GM21367 (cell line): Measurements from ENCODE around the gene BTG2.
A peak's percentile ranks its signal among the peaks of the same experiment; 100 is the strongest.
"Not testable (repeated sequence)": the region's sequence is repeated elsewhere in the genome, so short reads cannot be mapped to it uniquely, and the experiment has no call there.

Experiments
- ATAC-seq: cut with Tn5 transposase; IDR thresholded peaks from one replicate; pipeline ENCODE4 v1.9.1; 2021; ENCODE audit not compliant: unreplicated experiment

The BTG2 gene

DNA sequence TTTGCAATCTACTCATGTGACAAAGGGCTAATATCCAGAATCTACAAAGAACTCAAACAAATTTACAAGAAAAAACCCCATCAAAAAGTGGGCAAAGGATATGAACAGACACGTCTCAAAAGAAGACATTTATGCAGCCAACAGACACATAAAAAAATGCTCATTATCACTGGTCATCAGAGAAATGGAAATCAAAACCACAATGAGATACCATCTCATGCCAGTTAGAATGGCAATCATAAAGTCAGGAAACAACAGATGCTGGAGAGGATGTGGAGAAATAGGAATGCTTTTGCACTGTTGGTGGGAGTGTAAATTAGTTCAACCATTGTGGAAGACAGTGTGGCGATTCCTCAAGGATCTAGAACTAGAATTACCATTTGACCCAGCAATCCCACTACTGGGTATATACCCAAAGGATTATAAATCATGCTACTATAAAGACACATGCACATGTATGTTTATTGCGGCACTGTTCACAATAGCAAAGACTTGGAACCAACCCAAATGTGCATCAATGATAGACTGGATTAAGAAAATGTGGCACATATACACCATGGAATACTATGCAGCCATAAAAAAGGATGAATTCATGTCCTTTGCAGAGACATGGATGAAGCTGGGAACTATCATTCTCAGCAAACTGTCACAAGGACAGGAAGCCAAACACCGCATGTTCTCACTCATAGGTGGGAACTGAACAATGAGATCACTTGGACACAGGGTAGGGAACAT is 8.9 kb downstream of the BTG2 start:
- ATAC-seq = not testable (repeated sequence)

DNA sequence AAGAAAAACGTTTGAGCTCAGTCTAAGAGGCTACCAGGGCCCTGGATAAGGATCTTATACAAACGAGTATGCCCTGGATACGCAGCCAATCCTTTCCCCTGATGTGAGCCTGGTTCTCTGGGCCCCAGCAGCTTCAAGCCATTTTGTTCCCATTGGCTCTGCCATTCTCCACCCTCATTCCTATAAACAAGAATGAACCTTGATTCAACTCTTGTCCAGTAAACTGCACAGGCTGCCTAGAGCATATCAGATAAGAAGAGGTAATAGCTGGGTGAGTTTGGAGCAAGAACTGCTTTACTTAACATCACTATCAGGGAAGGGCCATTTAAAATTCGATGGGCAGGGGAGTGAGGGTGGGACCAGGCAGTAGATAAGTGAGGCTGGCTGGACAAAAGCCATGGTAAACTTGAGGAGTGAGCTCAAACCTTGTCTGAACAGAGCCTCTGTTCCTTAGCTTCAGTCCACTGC is 11.3 kb downstream of the BTG2 start:
- ATAC-seq = no peak

DNA sequence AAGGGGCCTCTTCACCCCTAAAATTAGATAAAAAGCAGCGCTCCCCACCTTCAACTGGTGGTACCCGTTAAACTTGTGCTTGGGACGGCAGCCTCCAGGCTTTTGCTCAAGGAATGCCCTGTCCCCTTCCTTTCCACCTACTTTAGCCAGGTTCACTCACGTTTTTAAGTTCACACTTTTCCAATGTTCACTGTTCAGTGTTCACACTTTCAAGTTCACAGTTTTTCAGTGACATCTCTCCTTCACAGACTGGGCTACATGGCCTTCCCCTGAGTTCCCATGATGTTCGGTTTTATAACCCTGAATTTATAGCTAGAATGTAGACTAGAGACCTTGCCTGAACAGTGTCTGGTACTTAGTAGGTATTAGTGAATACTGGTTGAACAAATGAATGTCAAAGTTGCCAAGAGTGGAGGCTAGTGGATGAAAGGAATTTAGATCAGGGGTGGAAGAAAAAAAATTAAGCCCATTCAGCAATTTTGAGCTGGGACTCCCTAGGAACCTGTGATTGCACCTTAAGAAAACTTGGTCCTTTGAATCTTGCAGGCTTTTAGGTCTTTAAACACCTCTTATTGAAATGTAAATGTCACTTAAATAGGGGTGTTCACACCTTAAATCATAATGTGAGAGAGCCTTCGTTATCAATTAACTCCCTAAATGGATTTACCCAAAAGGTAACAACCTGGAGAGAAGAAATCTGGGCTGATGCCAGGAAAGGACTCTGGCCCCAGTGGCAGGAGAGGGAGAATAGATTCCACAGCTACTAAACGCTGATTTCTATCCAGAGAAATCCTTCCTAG is 12.3 kb downstream of the BTG2 start:
- ATAC-seq = no peak

DNA sequence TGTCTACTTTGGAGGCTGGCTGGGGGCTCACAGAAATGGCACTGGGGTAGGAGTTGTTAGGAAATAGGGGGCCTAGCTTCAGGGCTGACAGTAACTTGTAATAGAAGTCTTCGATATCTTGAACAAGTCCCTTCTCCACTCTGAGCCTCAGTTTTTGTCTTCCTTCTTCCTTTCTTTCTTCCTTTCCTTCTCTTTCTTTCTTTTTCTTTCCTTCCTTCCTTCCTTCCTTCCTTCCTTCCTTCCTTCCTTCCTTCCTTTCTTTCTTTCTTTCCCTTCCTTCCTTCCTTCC is 12.9 kb downstream of the BTG2 start:
- ATAC-seq = no peak

DNA sequence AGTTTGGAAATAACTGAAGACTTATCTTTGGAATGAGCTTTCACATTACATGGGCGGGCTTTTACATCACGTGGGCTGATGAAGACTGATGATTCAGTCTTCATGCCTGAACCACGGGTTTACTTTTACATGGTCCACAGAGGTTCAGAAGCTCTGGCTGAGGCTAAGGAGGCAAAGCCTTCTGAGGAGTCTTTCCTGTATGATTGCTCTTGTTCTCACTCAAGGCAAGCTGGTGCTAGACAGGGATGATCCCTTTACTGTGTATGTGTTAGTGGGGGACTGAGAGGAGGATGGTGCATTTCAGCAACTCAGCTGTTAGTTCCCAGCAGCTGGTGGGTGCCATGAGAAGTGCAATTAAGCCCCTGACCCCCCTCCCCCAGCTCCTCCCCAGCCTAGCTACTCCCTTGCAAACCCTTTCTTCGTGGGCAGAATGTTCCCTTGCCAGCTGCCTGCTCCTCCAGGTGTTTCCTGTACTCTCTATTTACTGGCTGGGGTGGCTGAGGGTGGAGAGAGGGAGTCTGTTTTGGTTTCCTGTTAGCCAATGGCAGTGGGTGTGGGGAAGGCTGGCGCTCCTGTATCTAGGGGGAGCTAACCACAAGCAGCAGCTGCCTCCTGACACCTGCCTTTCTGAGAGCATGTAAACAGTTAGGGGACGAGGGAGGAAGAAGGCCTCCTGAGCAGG is 15.4 kb downstream of the BTG2 start:
- ATAC-seq = peak; percentile 41

DNA sequence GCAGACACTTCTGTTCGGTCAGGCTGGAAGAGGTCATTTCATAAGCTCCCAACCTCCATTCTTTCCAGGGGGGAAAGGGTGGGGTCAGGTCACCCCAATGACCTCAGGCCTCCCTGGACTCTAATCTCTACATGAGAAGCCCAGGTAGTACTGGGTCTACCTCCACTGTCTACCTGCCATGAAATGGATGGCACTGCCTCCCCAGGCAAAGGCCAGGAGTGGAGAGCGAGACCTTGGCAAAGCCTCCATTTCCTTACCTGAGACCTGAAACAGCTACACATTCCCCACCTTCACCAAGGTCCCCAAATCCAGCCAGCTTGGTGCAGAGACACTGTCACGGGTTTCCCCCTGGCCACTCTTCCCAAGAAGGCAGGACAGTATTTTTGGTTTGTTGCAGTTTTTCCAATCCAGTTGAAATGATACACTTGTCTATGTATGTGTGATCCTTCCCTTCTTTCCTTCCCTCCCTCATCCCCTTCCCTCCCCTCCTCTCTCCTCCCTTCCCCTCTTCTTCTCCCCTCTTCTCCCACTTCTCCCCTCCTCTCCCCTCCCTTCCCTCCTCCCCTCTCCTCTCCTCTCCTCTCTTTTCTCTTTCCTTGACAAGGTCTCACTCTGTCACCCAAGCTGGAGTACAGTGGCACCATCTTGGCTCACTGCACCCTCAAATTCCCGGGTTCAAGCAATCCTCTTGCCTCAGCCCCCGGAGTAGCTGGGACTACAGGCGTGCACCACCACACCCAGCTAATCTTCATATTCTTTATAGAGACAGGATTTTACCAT is 16.1 kb downstream of the BTG2 start:
- no peak for ATAC-seq

DNA sequence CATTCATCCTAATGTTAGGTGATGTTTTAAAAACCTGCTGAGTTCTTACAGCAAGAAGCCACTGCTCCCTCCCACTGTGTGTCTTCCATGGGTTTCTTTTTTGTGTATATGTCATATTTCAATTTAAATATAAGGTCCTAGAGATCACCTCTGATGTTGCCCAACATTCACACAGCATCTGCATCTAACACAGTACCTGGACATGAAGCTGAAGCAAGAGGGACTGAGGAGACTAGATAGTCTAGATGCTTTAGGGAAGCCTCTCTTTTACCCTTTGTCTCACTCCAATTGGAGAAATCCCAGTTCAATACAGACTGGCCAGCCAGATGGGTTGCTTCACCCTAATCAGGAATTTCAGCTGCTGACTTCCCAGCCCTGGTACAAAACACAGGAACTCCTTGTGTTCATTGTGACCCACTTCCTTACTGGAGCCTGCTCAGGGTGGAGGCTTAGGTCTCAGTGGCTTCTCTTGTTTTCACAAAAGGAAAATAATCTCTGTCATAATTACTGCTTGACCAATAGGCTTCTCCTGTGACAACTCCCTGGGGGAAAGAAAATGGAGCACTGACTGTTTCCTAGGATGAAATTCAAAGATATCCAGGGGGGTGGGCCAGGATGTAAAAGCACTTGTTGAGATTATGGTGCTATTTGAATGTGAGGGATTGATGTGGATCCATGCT is 17.3 kb downstream of the BTG2 start:
- no peak for ATAC-seq

DNA sequence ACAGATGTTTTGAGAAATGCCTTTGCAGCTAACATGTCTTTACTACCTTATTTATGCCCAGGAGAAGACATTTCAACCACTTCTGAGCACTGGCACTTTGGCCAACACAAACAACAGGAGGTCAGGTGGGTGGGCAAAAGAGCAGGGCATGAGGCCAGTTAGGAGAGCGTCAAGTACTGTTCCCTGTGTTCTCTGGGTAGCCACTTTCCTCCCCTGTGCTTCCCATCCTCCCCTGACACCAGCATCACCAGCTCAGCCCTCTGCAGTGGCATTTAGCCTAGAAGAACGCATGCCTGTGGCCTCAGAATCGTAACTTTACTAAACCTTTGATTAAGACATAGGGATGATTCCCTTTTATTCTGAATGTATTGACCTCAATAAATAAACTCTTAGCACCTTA is 18.3 kb downstream of the BTG2 start:
- no peak for ATAC-seq

DNA sequence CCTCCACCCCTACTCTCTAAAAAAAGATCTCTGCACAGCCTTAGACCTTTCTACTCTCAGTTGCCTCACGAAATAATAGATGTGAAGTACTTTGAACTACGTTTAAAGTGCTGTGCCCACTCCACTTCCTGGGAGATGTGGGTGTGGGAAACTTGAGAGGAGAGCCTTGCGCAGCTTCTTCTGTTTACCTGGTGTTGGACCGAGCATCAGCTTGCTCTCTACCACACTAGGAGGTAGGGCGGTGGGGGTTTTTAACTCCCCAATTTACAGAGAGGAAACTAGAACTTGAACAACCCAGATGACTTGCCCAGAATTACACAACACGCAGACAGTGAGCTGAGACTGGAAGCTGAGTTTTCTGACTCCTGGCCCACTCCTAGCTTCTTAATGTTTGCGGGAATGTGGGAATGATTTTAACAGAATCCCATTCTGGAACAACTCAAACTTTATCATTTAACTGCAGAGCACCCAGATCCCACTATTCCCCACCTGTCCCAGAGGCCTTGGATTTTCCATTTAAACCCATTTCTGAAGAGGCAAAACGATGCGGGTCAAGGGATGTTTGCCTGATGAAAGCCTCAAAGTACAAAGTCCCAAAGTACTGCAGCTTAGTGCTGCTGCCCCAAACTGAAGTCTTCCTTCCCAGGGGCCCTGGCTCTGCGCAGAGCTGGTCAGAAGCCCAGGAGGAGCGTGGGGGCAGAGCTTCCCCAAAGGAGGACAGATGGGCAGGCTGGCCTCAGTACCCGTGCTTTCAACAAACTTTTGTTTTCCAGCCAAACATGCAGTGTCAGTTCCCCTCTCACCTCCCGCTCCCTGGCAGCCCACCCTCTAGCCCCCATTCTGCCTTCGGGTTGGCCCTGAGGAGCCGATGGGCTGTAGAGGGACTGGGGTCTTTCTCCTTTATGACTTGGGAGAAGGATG is 19.0 kb downstream of the BTG2 start:
- no peak for ATAC-seq

DNA sequence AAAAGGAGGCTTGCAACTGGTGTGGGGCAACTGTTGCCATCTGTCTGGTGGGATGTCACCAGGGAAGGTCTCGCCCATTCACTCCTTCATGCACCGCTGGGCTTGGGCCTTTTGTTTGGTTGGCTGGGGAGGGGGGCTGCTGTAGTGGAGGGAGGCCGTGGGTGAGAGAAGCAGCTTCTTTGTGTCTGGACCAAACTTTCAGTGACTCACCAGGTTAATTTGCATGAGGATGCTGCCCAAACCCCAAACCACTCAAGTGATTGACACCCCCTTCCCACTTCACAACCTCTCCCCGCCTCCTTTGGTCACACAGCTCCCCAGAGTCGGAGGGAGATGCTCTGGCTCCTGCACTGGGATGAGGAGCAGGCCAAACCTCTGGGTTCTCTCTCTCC is 19.7 kb downstream of the BTG2 start:
- peak; percentile 20 for ATAC-seq

DNA sequence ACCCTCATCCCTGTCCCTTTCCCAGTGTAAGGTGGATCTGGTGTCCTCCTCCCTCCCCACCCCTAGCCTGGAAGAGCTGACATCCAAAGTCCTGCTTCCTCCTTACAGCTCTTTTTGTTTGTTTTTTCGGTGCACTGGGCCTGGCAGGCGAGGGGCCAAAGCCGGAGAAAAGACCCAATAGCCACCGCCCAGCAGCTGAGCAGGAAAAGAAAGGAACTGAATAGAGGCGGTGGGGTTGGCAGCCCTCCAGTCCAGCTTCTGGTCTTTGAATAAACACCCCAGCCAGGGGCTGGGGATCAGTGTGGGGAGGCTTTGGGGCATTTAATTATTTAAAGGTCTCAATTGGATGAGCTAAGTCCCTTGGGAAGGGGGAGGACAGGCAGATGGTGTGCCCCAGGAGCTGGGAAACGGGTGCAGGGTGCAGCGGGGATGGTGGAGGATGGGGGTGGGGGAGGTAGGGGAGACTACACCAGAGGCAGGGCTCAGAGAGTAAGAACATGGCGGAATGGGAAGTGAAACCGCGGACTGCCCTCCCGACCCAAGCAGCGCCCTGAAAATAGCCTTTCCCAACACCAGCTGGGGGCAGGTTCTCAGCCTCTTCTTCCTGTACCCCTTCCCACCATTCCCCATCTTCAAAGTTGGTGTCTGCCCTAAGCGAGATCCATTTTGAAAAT is 20.2 kb downstream of the BTG2 start:
- ATAC-seq = no peak

DNA sequence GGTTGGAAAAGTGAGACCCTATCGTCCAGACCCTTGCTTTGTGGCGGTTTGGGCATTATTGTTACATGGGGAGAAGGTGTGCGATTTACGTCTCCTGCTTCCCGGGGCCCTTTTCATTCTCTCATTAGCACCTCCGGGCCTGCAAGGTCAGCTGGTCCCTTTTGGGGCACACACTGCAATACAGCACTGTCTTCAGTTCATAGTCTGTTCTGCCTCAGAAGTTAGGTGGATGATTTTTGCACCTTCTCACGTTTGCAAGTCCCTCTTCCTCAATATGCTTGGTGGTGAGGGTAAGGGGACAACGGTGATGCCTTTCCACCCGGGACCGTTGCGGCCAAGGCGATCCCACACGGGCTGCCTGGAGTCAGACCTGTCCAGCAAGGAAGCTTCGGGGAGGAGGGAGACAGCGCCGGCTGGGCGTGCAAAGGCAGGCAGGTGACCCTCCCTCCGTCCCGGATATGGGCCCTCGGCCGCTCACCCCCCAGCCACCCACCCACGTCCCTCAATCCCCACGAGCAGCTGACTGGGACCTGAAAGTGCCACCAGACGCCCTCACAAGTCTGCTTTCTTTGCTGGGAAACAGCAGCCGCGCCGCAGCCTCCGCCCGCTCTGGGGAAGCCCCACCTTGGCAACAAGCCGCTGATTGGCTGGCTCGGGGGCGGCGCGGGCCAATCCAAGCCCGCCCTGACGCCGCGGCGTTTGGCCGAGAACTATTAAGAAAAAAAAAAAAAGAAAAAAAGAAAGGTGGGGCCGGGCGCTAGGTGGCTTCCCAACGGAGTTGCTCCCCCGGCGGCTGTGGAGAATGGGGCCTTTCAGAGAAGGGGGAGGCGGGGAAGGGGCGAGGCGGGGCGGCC is 21.7 kb downstream of the BTG2 start:
- ATAC-seq = peak; percentile 53

DNA sequence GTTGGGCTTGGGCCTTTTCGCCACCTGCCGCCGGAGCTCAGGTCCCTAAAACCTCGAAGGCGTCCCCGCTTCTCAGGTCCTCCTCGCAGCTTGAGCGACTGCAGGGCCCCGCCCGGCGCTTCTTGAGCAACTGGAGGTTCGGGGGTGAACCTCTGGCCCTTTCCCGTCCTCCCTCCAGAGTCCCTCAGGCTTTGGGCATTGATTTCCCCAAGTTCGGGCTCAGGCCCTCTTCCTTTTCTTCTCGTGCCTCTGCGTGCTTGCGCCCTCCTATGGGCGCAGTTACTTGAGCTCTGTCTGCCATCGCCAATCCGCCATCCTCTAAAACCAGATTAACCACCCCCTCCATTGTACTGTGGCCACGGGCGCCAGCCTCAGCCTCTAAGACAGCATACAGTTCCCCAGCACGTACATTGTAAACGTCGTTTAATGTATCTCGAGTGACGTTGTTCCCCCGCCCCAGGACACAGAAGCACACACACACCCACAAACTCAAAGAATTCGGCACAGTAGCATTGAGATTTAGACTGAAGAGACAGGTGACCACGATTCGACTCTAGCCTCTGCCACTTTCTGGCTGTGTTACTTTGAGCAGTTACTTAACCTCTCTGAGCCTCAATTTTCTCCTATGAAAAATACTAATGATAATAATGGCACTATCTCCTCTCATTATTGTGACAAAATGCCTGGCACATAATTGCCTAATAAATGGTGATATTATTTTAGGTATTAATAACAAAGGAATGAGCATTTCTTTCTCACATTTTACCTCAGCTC is 22.6 kb downstream of the BTG2 start:
- ATAC-seq = peak; percentile 26

DNA sequence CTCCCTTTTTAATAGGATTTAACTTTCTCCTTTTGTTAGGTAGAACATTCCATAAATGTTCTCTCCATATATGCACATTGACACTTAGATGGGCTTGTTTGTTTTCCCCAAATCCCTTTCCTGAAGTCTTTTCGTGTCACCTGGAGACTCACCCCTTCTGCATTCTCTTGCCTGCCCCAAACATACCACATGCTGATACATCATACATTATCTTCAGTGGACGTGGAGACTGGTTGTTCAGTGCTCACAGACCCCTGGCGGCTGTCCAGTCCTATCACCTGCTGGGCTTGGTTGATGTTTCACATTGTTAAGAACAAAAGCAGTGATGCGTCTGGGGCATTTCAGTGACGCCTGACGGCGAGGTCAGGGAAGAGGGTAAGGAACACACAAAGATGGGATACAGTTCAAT is 23.4 kb downstream of the BTG2 start:
- ATAC-seq = no peak

DNA sequence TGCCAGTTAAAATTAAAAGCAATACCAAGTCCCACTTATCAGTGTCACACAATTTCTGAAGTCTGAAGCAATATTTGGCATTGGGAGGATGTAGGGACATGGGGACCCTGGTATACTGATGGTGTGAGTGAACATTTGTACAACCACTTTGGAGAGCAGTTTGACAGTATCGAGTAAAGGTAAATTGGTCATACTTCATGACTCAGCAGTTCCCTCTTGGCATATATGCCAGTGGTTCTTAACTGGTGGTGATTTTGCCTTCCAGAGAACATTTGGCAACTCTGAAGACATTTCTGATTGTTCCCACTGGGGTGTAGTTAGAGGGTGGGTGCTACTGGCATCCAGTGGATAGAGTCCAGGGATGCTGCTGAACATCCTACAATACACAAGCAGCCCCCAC is 25.9 kb downstream of the BTG2 start:
- no peak for ATAC-seq

DNA sequence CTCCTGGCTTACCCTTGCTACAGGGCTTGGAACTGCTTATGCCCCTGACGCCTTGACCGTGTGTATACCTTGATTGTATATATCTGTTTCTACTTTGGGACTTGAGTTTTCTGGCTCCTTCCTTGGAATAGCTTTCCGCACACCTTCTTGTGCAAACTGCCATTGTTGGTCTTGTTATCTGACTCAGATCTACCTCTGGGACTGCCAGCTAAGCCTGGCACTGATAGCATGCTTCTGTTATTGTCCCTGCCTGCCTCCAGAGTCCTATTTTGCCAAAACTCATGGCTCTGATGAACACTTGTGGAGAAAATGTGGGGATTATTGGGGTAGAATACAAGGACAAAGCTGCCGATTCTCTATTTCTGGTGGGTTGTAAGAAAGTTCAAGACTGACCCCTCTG is 30.2 kb downstream of the BTG2 start:
- no peak for ATAC-seq

DNA sequence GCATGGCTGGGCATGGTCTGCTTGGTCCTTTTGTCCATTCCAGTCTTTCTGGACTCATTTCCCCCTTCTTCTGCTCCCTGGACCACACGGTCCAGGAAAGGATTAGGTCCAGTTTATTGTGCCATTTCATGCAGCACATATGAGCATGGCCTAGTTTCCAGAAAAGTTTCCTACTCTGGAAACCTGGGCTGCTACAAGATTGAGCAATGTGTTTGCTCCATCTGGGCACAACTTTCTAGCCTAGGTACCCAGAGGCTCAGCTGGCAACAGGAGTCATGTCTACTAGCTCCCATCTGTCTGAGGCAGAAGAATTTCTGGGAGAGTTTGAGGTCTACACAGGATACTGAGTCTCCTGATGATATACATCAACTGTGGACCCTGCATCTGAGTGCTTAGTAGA is 30.8 kb downstream of the BTG2 start:
- no peak for ATAC-seq
